A549 (cell line): ENCODE data around the gene ALDOA.

Experiments
- RNF2 ChIP-seq: fragments of 200-600 bp; sonication (generic); IDR thresholded peaks from 2 replicates; pipeline ENCODE4 v1.6.1; 2016; ENCODE audit warnings: low read depth, mild to moderate bottlenecking, antibody characterized with exemption, moderate library complexity, borderline replicate concordance
- TF ChIP-seq, protein P1 (sequence below): fragments of >200 bp; sonication (Bioruptor Twin); formaldehyde crosslinking; IDR thresholded peaks from 3 replicates; pipeline ENCODE4 v1.5.1; 2016

DNA sequence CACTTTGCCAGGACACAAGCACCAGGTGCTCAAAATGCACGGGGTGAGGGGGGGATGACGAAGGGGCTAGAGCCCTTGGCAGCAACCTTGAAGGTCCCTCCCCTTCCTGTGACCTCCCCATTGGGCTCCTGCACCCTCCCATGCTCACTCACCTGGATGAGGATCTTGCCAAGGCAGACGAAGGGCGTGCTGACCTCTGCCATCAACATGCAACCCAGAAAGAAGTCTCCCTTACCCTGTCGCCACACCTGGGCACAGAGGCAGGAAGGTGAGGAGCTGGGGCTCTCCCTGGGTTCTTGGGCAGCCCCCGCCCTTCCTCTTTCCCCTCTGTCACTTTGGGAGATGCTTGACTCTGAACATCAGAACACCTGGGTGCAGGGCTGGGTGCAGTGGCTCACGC lies 40.0 kb upstream of the ALDOA start:
- TF ChIP-seq, protein P1, sequence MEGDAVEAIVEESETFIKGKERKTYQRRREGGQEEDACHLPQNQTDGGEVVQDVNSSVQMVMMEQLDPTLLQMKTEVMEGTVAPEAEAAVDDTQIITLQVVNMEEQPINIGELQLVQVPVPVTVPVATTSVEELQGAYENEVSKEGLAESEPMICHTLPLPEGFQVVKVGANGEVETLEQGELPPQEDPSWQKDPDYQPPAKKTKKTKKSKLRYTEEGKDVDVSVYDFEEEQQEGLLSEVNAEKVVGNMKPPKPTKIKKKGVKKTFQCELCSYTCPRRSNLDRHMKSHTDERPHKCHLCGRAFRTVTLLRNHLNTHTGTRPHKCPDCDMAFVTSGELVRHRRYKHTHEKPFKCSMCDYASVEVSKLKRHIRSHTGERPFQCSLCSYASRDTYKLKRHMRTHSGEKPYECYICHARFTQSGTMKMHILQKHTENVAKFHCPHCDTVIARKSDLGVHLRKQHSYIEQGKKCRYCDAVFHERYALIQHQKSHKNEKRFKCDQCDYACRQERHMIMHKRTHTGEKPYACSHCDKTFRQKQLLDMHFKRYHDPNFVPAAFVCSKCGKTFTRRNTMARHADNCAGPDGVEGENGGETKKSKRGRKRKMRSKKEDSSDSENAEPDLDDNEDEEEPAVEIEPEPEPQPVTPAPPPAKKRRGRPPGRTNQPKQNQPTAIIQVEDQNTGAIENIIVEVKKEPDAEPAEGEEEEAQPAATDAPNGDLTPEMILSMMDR: no peak
- no peak for TF ChIP-seq RNF2
